ENCODE measurements around the gene CABP7.

The CABP7 gene

GRCh38 chr22:29722587-29722986 is 2.8 kb downstream of the CABP7 start:
- DNase-seq (ENCODE audit: low read depth in 2 of 2), result no peak

- no peak for DNase-seq (ENCODE audit: low read depth in 2 of 2)
Observed at GRCh38 chr22:29723766-29724165, 4.0 kb downstream of the CABP7 start.

GRCh38 chr22:29724843-29725242 is 5.0 kb downstream of the CABP7 start:
- DNase-seq (ENCODE audit: low read depth in 2 of 2), result no peak

DNA sequence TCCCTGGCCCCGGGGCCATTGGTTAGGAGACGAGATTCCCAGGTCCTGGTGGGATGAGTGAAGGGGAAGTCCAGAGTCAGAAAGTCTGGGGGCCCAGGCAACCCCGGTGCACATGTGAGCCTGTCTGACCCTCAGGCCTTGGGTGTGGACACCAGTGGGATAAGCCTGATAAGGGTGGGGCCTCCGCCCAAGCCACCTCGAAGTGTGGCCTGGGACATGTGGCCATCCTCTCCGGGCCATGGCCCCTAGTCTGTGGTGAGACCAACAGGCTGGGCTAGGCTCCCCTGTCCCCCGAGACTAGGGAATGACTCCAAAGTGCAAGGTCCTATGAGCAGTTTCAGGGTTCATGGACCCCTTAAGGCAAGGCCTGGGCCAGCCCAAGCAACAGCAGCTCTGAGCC is 6.3 kb downstream of the CABP7 start:
- DNase-seq (ENCODE audit: low read depth in 2 of 2), result no peak

DNA sequence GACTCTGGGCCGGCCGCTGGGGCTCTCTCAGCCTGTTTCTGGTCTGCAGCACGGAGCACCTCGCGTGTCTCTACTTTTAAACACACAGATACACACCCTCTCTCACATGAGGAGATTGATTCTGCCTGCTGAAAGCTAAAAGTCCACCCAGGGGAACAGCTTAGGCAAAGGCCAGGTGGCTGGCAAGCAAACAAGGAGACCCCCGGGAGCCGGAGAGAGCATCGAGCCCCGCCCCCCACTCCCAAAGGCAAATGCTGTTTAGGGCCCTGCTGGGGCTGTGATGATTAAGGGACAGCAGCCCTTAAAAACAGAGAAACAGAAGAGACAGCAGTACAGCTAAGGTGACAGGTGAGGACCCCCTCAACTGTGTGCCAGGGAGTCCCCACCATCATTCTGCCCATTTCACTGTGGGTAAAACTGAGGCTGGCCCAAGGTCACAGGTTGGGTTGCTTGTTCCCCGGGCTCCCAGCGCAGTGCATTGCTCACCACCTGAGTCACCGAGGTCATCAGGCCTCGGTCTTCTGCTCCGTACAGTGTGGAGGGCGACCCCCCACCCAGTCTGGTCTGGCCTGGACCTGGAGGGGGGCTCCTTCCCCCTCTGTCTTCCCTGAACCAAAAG is 6.8 kb downstream of the CABP7 start:
- no peak for DNase-seq (ENCODE audit: low read depth in 2 of 2)

GRCh38 chr22:29727131-29727523 is 7.3 kb downstream of the CABP7 start:
- DNase-seq (ENCODE audit: low read depth in 2 of 2), result no peak

- no peak for DNase-seq (ENCODE audit: low read depth in 2 of 2)
Observed at GRCh38 chr22:29729161-29729560, 9.4 kb downstream of the CABP7 start.

DNA sequence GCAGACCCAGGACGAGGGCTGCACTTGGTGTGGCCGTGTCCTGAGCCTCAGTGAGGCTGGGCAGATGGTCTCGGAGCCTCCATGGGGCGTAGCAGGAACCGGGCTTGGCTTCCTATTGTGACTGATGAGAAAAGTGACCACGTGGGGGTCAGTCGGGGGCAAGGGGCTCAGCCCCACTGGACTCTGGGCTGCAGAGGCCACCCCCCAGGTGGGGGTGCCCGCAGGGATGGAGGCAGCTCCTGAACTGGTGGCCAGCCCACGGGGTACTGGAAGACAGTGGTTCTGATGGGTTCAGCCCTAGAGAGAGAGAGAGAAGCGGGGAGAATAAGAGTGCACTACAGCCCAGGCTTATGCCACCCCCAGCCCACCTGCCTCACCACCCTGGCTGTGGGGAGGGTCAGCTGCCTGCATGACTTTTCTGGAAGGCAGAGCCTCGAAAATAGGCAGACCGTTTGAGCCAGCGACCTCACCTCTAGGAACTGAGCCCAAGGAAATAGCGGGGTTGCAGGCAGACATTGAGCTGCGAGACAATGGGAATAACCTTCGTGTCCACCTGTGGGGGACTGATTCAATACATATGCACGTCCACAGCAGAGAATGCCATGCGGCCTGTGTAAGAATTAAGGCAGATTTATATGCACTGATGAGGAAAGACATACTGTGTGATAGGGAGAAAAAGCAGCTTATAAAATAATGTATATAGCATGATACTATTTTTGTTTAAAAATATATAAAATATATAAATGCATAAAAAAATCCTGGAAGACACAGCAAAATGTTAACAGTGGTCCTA is 11.5 kb downstream of the CABP7 start:
- no peak for DNase-seq (ENCODE audit: low read depth in 2 of 2)

DNA sequence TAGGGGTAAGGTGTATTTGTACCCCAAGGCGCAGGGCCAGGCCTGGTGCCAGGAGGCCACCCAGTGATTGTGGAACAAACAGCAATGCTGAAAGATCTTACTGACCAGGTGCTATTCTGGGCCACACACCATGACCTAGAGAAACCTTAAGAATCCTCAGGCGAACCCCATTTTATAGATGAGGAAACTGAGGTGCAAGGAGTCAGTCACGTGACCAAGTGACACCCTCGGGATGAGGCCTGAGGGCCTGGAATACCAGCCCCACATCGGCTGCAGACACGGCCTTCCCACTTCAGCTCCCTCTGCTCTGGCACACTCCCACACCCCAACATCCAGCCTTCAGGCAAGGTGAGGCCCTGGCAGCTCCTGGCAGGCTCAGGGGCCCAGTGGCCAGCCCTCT is 13.1 kb downstream of the CABP7 start:
- DNase-seq (ENCODE audit: low read depth in 2 of 2), result no peak

DNA sequence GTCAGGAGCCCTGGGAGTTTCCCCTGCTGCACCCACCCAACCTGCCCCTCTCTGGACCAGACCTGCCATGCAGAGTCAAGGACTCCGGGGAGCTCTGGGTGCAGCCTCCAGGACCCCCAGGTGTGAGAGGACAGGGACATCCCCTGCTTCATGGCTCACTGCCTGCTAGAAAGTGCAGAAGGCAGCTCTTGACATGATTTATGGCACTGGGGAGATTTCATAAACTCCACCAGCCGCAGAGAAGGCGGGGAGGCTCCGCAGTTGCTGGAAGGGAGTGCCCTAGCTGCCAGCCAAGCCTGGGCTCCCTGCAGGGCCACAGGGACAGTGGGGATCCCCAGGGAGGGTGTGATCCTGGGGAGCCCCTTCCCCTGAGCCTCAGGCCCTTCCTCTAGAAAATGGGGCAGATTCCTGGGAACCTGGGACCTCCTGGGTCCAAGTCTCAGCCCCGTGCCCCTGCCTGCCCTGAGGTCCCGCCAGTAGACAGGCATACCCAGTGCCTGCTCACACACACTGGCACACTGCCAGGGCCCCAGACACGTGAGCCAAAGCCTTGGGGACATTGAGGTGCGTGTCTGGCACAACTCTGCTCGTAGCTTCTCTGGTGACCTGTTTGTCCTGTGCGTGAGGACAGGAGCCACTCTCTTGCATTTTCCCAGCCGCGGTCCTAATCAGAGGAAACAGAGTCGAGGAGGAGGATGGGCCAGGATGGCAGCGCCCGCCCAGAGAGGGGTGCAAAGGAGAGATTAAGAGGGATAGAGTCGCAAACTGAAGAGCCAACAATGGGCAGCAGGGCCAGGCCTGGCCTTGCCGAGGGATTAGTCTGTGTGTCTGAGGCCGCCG is 13.8 kb downstream of the CABP7 start:
- DNase-seq (ENCODE audit: low read depth in 2 of 2), result no peak

DNA sequence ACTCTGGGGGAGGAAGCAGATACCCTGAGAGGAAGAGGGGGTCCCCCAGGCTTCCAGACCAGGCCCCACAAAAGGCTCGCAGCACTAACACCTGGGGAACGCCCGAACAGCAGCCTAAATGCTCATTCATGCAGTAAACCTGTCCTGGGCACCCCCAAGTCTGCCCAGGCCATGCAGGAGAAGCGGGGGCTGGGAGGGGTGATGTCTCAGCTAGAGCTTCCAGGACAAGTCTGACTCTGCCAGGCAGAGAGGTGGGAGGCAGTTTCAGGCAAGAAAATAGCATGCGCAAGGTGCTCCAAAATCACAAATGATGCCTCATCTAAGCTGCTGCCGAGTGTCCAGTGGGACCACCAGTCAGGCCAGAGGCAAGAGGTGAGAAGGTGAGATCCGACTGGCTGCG is 14.6 kb downstream of the CABP7 start:
- no peak for DNase-seq (ENCODE audit: low read depth in 2 of 2)

DNA sequence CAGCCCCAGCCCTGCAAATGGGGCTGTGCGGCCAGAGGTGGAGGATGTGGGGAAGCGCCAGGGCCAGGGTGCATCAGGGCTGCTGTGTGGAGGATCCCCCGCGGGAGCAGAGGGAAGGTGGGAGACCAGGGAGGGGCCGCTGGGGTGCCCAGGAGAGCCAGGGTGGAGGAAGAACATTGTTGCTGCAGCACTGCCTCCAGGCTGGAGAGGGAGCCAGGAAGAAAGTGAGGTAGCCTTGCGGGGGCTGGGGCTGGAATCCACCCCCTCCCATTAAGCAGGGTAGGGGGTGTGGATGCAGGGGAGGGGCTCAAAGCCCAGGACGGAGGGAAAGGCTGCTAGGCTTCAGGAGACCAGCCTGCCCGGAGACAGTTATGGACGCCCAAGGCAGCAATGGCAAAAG is 15.0 kb downstream of the CABP7 start:
- no peak for DNase-seq (ENCODE audit: low read depth in 2 of 2)

GRCh38 chr22:29735416-29735815 is 15.6 kb downstream of the CABP7 start:
- no peak for DNase-seq (ENCODE audit: low read depth in 2 of 2)

GRCh38 chr22:29737251-29738117 is 17.7 kb downstream of the CABP7 start:
- no peak for DNase-seq (ENCODE audit: low read depth in 2 of 2)

GRCh38 chr22:29738118-29738815 is 18.5 kb downstream of the CABP7 start:
- no peak for DNase-seq (ENCODE audit: low read depth in 2 of 2)

DNA sequence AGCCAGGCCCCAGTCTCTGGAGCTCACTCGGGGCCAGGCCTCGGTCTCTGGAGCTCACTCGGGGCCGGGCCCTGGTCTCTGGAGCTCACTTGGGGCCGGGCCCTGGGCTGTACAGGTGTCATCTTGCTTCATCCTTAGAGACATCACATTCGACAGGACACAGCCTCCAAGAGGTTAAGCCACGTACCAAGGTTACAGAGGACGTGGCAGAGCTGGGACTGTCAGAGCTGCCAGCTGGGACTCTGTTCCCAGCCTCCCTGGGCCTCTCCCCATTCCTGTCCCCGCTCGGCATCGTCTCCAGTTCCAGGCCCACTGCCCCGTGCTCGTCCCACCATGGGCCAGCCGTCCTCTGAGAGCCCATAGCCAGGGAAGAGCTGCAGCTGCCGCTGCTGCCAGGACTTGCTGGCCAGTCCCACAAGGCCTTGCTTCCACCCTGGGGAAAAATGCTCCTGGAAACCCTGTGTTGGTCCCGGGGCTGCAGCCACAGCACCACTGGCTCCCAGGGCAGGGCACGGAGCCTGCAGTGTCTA is 19.6 kb downstream of the CABP7 start:
- DNase-seq (ENCODE audit: low read depth in 2 of 2), result no peak

- no peak for DNase-seq (ENCODE audit: low read depth in 2 of 2)
Observed at GRCh38 chr22:29740216-29740615, 20.4 kb downstream of the CABP7 start.

DNA sequence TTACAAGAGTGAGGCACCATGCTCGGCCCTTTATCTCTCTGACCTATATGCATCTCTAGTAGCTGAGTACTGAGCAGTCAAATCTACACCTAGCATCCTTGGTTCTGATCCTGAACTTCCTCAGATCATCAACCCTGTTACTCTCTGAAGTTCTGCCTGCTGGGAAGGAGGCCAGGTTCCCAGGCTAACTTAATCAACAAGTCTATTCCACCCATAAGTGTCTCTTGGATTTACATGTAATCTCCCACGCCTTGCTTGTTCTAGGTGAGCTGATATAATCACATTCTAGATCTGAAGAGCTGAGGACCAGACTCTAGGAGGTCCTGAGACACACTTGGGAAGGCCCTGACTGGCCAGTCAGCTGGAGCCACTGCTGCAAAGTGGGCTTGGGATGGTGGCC is 22.1 kb downstream of the CABP7 start:
- DNase-seq (ENCODE audit: low read depth in 2 of 2), result no peak

GRCh38 chr22:29742326-29742725 is 22.5 kb downstream of the CABP7 start:
- DNase-seq (ENCODE audit: low read depth in 2 of 2), result no peak

GRCh38 chr22:29744902-29745301 is 25.1 kb downstream of the CABP7 start:
- DNase-seq (ENCODE audit: low read depth in 2 of 2), result no peak

GRCh38 chr22:29747832-29748231 is 28.0 kb downstream of the CABP7 start:
- DNase-seq (ENCODE audit: low read depth in 2 of 2), result no peak
